ENCODE measurements around the gene GNB1L. TPM values are rescaled to one million over a fixed set of nuclear protein-coding genes. Genes with fewer than 3 reads are reported as not detected.
A peak's percentile ranks its signal among the peaks of the same experiment; 100 is the strongest.

The GNB1L gene
- total RNA-seq, 1 experiment from 2014 or later: 10.3 TPM

- no peaks in the 10 kb centered on the region for H3F3A ChIP-seq (ENCODE audit: insufficient read depth, low read depth)
- no peaks in the 10 kb centered on the region for H3K9me3 ChIP-seq (ENCODE audit: insufficient read depth, low read depth)
- peak overlapping the region; percentile 48; the same call in 1 of the 2 replicates for H3K4me3 ChIP-seq
- H3K9me2 ChIP-seq (ENCODE audit: insufficient read depth): no peaks in the 10 kb centered on the region
- H3K4me2 ChIP-seq: peak overlapping the region; percentile 70
- H3K36me3 ChIP-seq (ENCODE audit: low read depth): no peaks in the 10 kb centered on the region
- no peak overlapping the region; the same call in 1 of the 2 replicates for H2AFZ ChIP-seq
- intact Hi-C loops (cut with micrococcal nuclease; ENCODE audit: unreplicated experiment): loop anchor here (1.0 to 10.0 kb wide), 3 partner anchors 36 to 118 kb away; partner anchors contain the start of genes GNB1L and RTL10
- ChIA-PET POLR2A (ENCODE audit: unreplicated experiment) (no interaction called here), CTCF (no interaction called here)
- no TSS peak for BruUV-seq (replicated peaks)
- DNase-seq: peak in 1 of 2 experiments; percentile 54
- H3K27me3 ChIP-seq (ENCODE audit: insufficient read depth, low read depth): peaks cover 29% of the 10 kb centered on the region
- no peaks in the 10 kb centered on the region for H4K20me1 ChIP-seq (ENCODE audit: insufficient read depth)
- no peak overlapping the region for H3K27ac ChIP-seq
- peaks cover 7% of the 10 kb centered on the region; the same call in 1 of the 2 replicates for H3K4me1 ChIP-seq (replicated peaks; ENCODE audit: insufficient read depth)
- no peaks in the 10 kb centered on the region for H3K79me2 ChIP-seq (ENCODE audit: low read depth)
- TF ChIP-seq CTCF (conservative IDR thresholded peaks at IDR 0.05) (peak; percentile 46; the same call in 1 of the 2 replicates), EZH2 (IDR thresholded peaks at IDR 0.05; ENCODE audit: low read depth) (peak; percentile 98; the same call in 1 of the 2 replicates)
These were observed 87.9 kb downstream of the GNB1L start for GRCh38 chr22:19766511-19767426.

GRCh38 chr22:19766240-19766510, 88.5 kb downstream of the GNB1L start:
- Histone ChIP-seq H2AFZ (no peak overlapping the region), H3K4me2 (peak overlapping the region; percentile 70; the same call in 1 of the 2 replicates), H3K79me2 (ENCODE audit: low read depth) (no peaks in the 10 kb centered on the region), H3K9me2 (ENCODE audit: insufficient read depth) (no peaks in the 10 kb centered on the region), H3F3A (ENCODE audit: insufficient read depth, low read depth) (no peaks in the 10 kb centered on the region), H3K9me3 (ENCODE audit: insufficient read depth, low read depth) (no peaks in the 10 kb centered on the region), H3K27me3 (ENCODE audit: insufficient read depth, low read depth) (peaks cover 29% of the 10 kb centered on the region), H3K27ac (no peak overlapping the region), H3K36me3 (ENCODE audit: low read depth) (no peaks in the 10 kb centered on the region), H3K4me1 (replicated peaks; ENCODE audit: insufficient read depth) (peaks cover 7% of the 10 kb centered on the region; the same call in 1 of the 2 replicates), H3K4me3 (no peak overlapping the region; the same call in 1 of the 2 replicates), H4K20me1 (ENCODE audit: insufficient read depth) (no peaks in the 10 kb centered on the region)
- no peak for DNase-seq
- POLR2A ChIA-PET (ENCODE audit: unreplicated experiment): no interaction called here
- no TSS peak for BruUV-seq (replicated peaks)
- CTCF ChIA-PET: no interaction called here
- TF ChIP-seq CTCF (conservative IDR thresholded peaks at IDR 0.05) (no peak), EZH2 (IDR thresholded peaks at IDR 0.05; ENCODE audit: low read depth) (no peak)
- intact Hi-C loops (cut with micrococcal nuclease; ENCODE audit: unreplicated experiment): loop anchor here (5.0 to 10.0 kb wide), 2 partner anchors 86 to 119 kb away; partner anchors contain the start of genes GNB1L and RTL10

- H3K9me2 ChIP-seq (ENCODE audit: insufficient read depth): no peaks in the 10 kb centered on the region
- no peaks in the 10 kb centered on the region for H3K9me3 ChIP-seq (ENCODE audit: insufficient read depth, low read depth)
- no TSS peak for BruUV-seq (replicated peaks)
- peaks cover 7% of the 10 kb centered on the region; the same call in 1 of the 2 replicates for H3K4me1 ChIP-seq (replicated peaks; ENCODE audit: insufficient read depth)
- H3K27ac ChIP-seq: no peak overlapping the region
- peaks cover 29% of the 10 kb centered on the region for H3K27me3 ChIP-seq (ENCODE audit: insufficient read depth, low read depth)
- intact Hi-C loops (cut with micrococcal nuclease; ENCODE audit: unreplicated experiment): loop anchor here (5.0 to 10.0 kb wide), 2 partner anchors 87 to 119 kb away; partner anchors contain the start of genes GNB1L and RTL10
- ChIA-PET POLR2A (ENCODE audit: unreplicated experiment) (no interaction called here), CTCF (no interaction called here)
- H3K4me2 ChIP-seq: no peak overlapping the region
- H3K36me3 ChIP-seq (ENCODE audit: low read depth): no peaks in the 10 kb centered on the region
- TF ChIP-seq CTCF (conservative IDR thresholded peaks at IDR 0.05) (no peak), EZH2 (IDR thresholded peaks at IDR 0.05; ENCODE audit: low read depth) (no peak; the same call in 1 of the 2 replicates)
- DNase-seq: no peak
- no peaks in the 10 kb centered on the region for H3F3A ChIP-seq (ENCODE audit: insufficient read depth, low read depth)
- H3K4me3 ChIP-seq: no peak overlapping the region
- H3K79me2 ChIP-seq (ENCODE audit: low read depth): no peaks in the 10 kb centered on the region
- no peak overlapping the region for H2AFZ ChIP-seq
- H4K20me1 ChIP-seq (ENCODE audit: insufficient read depth): no peaks in the 10 kb centered on the region
These were observed 89.0 kb downstream of the GNB1L start for GRCh38 chr22:19765477-19766239.
